SJCRH30 (cell line): ENCODE data around the gene TAF11L4. TPM values are rescaled to one million over a fixed set of nuclear protein-coding genes. Genes with fewer than 3 reads are reported as not detected.
A peak's percentile ranks its signal among the peaks of the same experiment; 100 is the strongest.
"Not testable (repeated sequence)": the region's sequence is repeated elsewhere in the genome, so short reads cannot be mapped to it uniquely, and the experiment has no call there.

Source experiments
- DNase-seq, 2 experiments: peaks; one replicate each; pipeline ENCODE4 v3.0.0-alpha.2; 2015 to 2020
- H3K27ac ChIP-seq: fragments of 250-450 bp; sonication (Bioruptor Pico); 2 replicates; pipeline ENCODE4 v1.5.1; 2020; ENCODE audit warnings: mild to moderate bottlenecking, moderate library complexity
- H3K27me3 ChIP-seq: fragments of 250-450 bp; sonication (Bioruptor Pico); 2 replicates; pipeline ENCODE4 v1.5.1; 2020; ENCODE audit warnings: mild to moderate bottlenecking, moderate library complexity
- H3K36me3 ChIP-seq: fragments of 250-450 bp; sonication (Bioruptor Pico); 2 replicates; pipeline ENCODE4 v1.5.1; 2020; ENCODE audit warnings: mild to moderate bottlenecking, moderate library complexity
- H3K4me1 ChIP-seq: fragments of 250-450 bp; sonication (Bioruptor Pico); 2 replicates; pipeline ENCODE4 v1.5.1; 2020; ENCODE audit warnings: mild to moderate bottlenecking, moderate library complexity
- H3K4me3 ChIP-seq: fragments of 250-450 bp; sonication (Bioruptor Pico); 2 replicates; pipeline ENCODE4 v1.5.1; 2020; ENCODE audit warnings: mild to moderate bottlenecking, moderate library complexity
- H3K9me3 ChIP-seq: fragments of 250-450 bp; sonication (Bioruptor Pico); replicated peaks from 2 replicates; pipeline ENCODE4 v1.5.1; 2020; ENCODE audit warnings: mild to moderate bottlenecking, moderate library complexity
- total RNA-seq: library from RNA; depleted of rRNA; stranded (reverse); fragments of >200 nt; shearing (Covaris generic); gene quantifications from 2 replicates; pipeline ENCODE4 v1.2.3, GENCODE V29; 2014; rRNA removed

Gene TAF11L4
- not detected in 2 replicates for total RNA-seq

DNA sequence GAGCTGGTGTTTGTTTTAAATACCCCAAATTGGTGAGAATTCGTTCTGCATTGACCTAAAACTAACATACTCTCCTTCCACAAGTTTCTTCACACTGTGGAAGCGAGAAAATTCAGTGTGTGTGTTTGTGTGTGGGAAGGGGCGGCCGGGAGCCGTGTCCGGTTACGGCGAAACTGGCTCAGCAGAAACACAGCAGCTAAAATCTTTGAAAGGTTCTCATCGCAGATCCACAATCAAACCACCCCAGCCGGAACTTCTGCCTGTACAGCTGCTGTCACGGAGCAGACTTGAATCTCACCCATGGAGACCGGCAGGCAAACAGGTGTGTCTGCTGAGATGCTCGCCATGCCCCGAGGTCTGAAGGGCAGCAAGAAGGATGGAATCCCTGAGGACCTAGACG is at the start of gene TAF11L4:
TAF11L4 (plus strand) TSS at position 301 of the 400 bp plus-strand sequence.
- not testable (repeated sequence) for H3K9me3 ChIP-seq, H3K4me1 ChIP-seq, DNase-seq, H3K36me3 ChIP-seq, H3K27me3 ChIP-seq, H3K27ac ChIP-seq, H3K4me3 ChIP-seq

DNA sequence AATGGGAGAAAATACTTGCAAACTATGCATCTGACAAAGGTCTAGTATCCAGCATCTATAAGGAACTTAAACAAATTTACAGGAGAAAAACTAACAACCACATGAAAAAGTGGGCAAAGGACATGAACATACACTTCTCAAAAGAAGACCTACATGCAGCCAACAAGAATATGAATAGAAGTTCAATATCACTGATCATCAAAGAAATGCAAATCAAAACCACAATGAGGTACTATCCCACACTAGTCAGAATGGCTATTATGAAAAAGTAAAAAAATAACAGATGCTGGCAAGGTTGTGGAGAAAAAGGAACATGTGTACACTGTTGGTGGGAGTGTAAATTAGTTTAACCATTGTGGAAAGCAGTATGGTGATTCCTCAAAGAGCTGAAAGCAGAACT is 46.5 kb upstream of the TAF11L4 start:
- H3K4me1 ChIP-seq, H3K27ac ChIP-seq, H3K27me3 ChIP-seq, H3K36me3 ChIP-seq, H3K9me3 ChIP-seq, H3K4me3 ChIP-seq, DNase-seq: not testable (repeated sequence)

GRCh38 chr5:17477043-17477442 is 44.6 kb upstream of the TAF11L4 start:
- Histone ChIP-seq H3K27ac (no peak overlapping the region), H3K36me3 (no peaks in the 10 kb centered on the region), H3K4me3 (no peak overlapping the region), H3K4me1 (no peaks in the 10 kb centered on the region), H3K9me3 (no peaks in the 10 kb centered on the region), H3K27me3 (no peaks in the 10 kb centered on the region)
- no peak for DNase-seq

DNA sequence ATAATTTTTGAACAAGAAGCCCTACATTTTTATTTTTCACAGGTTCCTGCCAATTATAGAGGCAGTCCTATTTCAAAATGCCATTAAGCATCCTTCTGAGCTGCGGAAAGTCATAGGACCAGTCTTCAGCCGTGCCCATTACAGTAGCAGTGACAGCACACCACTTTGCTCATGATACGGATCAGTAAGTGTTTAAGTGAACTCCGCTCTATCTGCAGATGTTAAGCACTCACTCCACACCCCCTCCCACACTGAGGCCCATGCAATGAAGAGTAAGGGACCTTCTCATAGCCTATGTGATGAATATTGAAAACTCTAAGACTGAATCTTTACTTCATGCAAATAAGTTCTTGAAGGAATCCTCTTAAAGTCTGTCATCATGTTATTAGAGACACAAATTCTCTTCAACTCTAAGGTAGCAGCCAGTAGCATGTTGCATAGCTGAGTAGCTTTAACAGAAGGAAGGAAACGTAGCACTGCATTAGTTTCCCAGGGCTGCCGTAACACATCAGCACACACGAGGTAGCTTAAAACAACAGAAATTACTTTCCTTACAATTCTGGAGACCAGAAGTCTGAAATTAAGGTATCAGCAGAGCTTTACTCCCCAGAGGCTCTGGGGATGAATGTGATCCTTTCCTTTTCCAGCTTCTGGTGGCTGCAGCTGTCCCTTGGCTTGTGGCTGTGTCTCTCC is 43.9 kb upstream of the TAF11L4 start:
- Histone ChIP-seq H3K36me3 (no peaks in the 10 kb centered on the region), H3K4me1 (no peaks in the 10 kb centered on the region), H3K9me3 (no peaks in the 10 kb centered on the region), H3K27ac (no peak overlapping the region), H3K27me3 (no peaks in the 10 kb centered on the region), H3K4me3 (no peak overlapping the region)
- DNase-seq = no peak

DNA sequence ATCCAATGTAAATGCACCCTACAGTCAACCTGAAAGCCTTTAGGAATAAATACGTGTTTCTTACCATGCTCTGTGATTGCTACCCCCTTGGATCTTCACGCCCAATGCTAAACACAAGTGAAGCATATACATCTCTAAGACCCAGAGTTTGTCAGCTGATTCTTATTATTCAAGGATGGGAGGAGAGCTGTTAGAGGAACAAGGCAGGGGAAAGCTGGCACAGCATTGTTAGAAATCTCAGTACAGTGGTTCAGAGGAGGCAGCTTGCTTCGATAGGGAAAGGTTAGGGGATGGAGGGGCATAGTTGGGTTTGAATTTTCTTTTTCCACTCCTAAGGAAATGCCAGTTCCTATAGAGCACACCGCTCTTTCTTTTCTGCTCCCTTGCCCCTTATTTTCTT is 40.2 kb upstream of the TAF11L4 start:
- Histone ChIP-seq H3K27me3 (no peaks in the 10 kb centered on the region), H3K27ac (no peak overlapping the region), H3K36me3 (no peaks in the 10 kb centered on the region), H3K4me3 (no peak overlapping the region), H3K9me3 (no peaks in the 10 kb centered on the region), H3K4me1 (no peaks in the 10 kb centered on the region)
- DNase-seq = no peak

GRCh38 chr5:17482790-17483189 is 38.8 kb upstream of the TAF11L4 start:
- Histone ChIP-seq H3K27me3 (no peaks in the 10 kb centered on the region), H3K36me3 (no peaks in the 10 kb centered on the region), H3K27ac (no peak overlapping the region), H3K9me3 (no peaks in the 10 kb centered on the region), H3K4me1 (no peaks in the 10 kb centered on the region), H3K4me3 (no peak overlapping the region)
- DNase-seq = no peak

DNA sequence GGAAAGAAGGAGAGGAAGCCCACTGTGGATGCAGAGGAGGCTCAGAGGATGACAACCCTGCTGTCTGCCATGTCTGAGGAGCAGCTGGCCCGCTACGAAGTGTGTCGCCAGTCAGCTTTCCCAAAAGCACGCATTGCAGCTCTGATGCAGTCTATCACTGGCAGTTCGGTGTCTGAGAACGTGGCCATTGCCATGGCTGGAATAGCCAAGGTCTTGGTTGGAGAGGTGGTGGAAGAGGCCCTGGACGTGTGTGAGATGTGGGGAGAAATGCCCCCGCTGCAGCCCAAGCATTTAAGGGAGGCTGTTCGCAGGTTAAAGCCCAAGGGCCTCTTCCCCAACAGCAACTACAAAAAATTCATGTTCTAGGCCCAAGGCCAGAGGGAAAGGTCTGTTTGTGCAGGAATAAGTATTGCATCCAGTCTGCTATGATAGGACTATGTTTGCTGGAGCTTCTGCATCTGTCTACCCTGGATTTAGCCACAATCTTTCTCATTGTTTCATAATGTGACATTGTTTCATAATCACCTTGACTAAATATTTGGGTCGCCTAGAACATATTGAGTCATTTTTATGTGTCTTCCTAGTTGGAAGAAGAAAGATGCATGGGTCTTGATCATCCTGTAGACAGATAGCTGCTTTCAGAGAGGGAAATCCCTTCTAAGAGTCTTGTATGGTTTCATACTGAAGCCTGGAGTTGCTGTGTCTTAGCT is 35.0 kb upstream of the TAF11L4 start:
- H3K27ac ChIP-seq, H3K4me3 ChIP-seq, H3K9me3 ChIP-seq, H3K4me1 ChIP-seq, H3K27me3 ChIP-seq, H3K36me3 ChIP-seq, DNase-seq: not testable (repeated sequence)

- H3K27me3 ChIP-seq = no peaks in the 10 kb centered on the region
- no peaks in the 10 kb centered on the region for H3K4me1 ChIP-seq
- H3K4me3 ChIP-seq = no peak overlapping the region
- no peaks in the 10 kb centered on the region for H3K9me3 ChIP-seq
- no peak overlapping the region for H3K27ac ChIP-seq
- H3K36me3 ChIP-seq = no peaks in the 10 kb centered on the region
- no peak for DNase-seq
Observed at GRCh38 chr5:17487174-17487512, 34.5 kb upstream of the TAF11L4 start.

GRCh38 chr5:17491257-17491656 is 30.3 kb upstream of the TAF11L4 start:
- H3K4me1 ChIP-seq, H3K27ac ChIP-seq, H3K9me3 ChIP-seq, DNase-seq, H3K4me3 ChIP-seq, H3K27me3 ChIP-seq, H3K36me3 ChIP-seq: not testable (repeated sequence)

DNA sequence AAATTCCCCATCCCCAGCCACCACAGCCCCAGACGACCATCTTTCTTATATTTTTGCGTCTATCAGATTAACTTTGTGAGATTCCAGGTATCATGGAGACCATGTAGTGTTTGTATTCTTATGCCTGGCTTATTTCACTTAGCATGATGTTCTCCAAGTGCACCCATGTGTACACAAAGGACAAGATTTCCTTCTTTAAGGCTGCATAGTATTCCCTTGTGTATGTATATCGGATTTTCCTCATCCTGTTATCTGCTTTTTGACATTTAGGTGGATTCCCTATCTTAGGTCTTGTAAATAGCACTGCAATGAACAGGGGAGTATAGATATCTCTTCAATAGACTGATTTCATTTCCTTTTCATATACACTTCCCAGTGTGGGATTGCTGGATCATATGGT is 28.8 kb upstream of the TAF11L4 start:
- Histone ChIP-seq H3K27me3 (no peaks in the 10 kb centered on the region), H3K4me1 (no peaks in the 10 kb centered on the region), H3K9me3 (no peaks in the 10 kb centered on the region), H3K27ac (no peak overlapping the region), H3K36me3 (no peaks in the 10 kb centered on the region), H3K4me3 (no peak overlapping the region)
- no peak for DNase-seq

DNA sequence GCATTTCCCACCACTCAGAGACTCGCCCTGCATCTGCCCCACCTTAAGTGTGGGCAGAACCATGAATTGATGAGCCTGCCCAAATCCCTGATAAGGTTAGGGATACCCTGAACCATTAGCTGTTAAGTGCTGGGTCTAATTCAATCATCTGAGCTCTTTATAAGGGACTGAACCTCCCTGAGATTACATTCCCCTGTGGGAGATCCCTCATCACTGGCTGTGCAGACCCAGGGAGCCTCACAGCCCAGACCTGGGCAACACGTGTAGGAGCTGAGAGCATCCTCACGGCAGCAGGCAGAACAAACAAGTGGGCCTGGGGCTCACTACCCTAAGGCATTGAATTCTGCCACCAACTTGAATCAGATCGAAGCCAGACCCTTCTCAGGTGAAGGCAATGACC is 24.2 kb upstream of the TAF11L4 start:
- DNase-seq = no peak
- H3K4me3 ChIP-seq = no peak overlapping the region
- no peaks in the 10 kb centered on the region for H3K27me3 ChIP-seq
- no peak overlapping the region for H3K27ac ChIP-seq
- no peaks in the 10 kb centered on the region for H3K4me1 ChIP-seq
- no peaks in the 10 kb centered on the region for H3K36me3 ChIP-seq
- H3K9me3 ChIP-seq = no peaks in the 10 kb centered on the region

DNA sequence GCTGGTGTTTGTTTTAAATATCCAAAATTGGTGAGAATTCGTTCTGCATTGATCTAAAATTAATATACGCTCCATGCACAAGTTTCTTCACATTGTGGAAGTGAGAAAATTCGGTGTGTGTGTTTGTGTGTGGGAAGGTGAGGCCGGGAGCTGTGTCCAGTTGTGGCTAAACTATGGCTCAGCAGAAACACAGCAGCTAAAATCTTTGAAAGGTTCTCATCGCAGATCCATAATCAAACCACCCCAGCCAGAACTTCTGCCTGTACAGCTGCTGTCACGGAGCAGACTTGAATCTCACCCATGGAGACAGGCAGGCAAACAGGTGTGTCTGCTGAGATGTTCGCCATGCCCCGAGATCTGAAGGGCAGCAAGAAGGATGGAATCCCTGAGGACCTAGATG is 23.7 kb upstream of the TAF11L4 start, which contains the start of gene TAF11L2:
TAF11L2 (plus strand) TSS at position 301 of the 400 bp plus-strand sequence.
- not testable (repeated sequence) for H3K27ac ChIP-seq, H3K36me3 ChIP-seq, H3K27me3 ChIP-seq, H3K4me3 ChIP-seq, DNase-seq, H3K9me3 ChIP-seq, H3K4me1 ChIP-seq

- Histone ChIP-seq H3K27ac (no peak overlapping the region), H3K9me3 (no peaks in the 10 kb centered on the region), H3K4me1 (no peaks in the 10 kb centered on the region), H3K4me3 (no peak overlapping the region), H3K36me3 (no peaks in the 10 kb centered on the region), H3K27me3 (no peaks in the 10 kb centered on the region)
- no peak for DNase-seq
Observed at GRCh38 chr5:17511775-17512325, 9.8 kb upstream of the TAF11L4 start.

DNA sequence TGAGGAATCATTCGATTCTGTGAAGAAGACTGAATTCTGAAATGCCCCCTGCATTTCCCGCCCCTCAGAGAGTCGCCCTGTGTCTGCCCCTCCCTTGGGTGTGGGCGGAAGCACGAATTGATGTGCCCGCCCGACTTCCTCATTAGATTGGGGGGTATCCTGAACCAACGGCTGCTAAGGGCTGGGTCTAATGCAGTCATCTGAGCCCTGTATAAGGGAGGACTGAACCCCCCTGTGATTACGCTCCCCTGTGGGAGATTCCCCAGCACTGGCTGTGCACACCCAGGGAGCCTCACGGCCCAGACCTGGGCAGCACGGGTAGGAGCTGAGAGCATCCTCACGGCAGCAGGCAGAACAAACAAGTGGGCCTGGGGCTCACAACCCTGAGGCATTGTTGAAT is 4.1 kb upstream of the TAF11L4 start:
- H3K4me1 ChIP-seq, H3K27me3 ChIP-seq, H3K9me3 ChIP-seq, H3K36me3 ChIP-seq, H3K4me3 ChIP-seq, H3K27ac ChIP-seq: not testable (repeated sequence)
- DNase-seq = peak in 1 of 2 experiments; percentile 7

- H3K4me3 ChIP-seq = not testable (repeated sequence)
Observed at GRCh38 chr5:17518067-17518466, 3.5 kb upstream of the TAF11L4 start, which contains the start of gene TAF11L3. Gene TAF11L3 (plus strand): TSS chr5:17518367.

GRCh38 chr5:17519508-17519907 is 2.1 kb upstream of the TAF11L4 start:
- H3K27me3 ChIP-seq, H3K4me3 ChIP-seq, H3K27ac ChIP-seq, DNase-seq, H3K9me3 ChIP-seq, H3K4me1 ChIP-seq, H3K36me3 ChIP-seq: not testable (repeated sequence)

More at GRCh38 chr5:17518067-17518466, 3.5 kb upstream of the TAF11L4 start, which contains the start of gene TAF11L3:
- not testable (repeated sequence) for H3K36me3 ChIP-seq, H3K4me1 ChIP-seq, DNase-seq, H3K27ac ChIP-seq, H3K9me3 ChIP-seq, H3K27me3 ChIP-seq
